ENCODE results near the gene TIMM8B. TPM values are rescaled to one million over a fixed set of nuclear protein-coding genes. Genes with fewer than 3 reads are reported as not detected.
"Not testable (repeated sequence)": the region's sequence is repeated elsewhere in the genome, so short reads cannot be mapped to it uniquely, and the experiment has no call there.

The TIMM8B gene
- total RNA-seq, 2 experiments from 2014 or later, result 38.9 to 40.0 TPM

DNA sequence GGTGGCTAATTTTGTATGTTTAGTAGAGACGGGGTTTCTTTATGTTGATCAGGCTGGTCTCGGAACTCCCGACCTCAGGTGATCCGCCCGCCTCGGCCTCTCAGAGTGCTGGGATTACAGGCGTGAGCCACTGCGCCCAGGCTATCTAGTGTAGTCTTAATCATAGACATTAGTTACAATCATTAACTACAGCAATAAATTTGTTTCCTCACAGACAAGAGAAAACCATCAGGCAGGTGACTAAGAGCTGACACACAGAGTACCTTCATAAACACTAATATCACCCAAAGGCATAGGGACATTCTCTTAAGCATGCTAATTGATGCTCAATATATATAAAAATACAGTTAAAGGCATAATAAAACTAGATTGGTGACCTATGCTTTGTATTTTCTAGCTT lies 19.5 kb upstream of the TIMM8B start:
- POLR2A ChIA-PET, result no interaction called here
- Mint-ChIP-seq H3K9me3 (no peaks in the 10 kb centered on the region), H3K36me3 (ENCODE audit: low read depth) (peaks cover 6% of the 10 kb centered on the region), H3K4me1 (no peaks in the 10 kb centered on the region), H3K27me3 (no peaks in the 10 kb centered on the region), H3K27ac (no peak overlapping the region), H3K4me3 (no peak overlapping the region)
- no peak for DNase-seq
- CTCF ChIA-PET, result interaction anchor here (0.8 to 1.4 kb wide), 2 partner anchors 8 to 14 kb away, joined by 3 to 5 read pairs; no protein-coding TSS in a partner anchor

DNA sequence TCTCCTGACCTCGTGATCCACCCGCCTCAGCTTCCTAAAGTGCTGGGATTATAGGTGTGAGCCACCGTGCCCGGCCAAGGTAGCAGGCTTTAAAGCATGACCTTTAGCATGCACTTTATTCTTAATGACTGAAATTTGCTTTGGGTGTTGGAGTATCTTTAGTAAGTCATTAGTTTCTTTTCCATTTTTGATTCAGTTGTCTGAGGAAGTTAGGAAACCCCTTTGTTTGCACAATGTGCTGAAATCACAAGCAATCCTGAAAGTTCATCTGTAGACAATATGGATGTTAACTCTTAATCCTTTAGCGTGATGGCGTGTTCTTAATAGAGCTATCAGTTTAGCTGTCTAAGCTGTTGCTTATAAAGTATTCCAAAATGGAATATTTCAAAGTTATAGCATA lies 16.9 kb upstream of the TIMM8B start:
- POLR2A ChIA-PET, result no interaction called here

GRCh38 chr11:112100462-112100861 lies 13.9 kb upstream of the TIMM8B start:
- Mint-ChIP-seq H3K27me3 (no peaks in the 10 kb centered on the region), H3K27ac (no peak overlapping the region), H3K9me3 (no peaks in the 10 kb centered on the region), H3K36me3 (ENCODE audit: low read depth) (peaks cover 14% of the 10 kb centered on the region), H3K4me1 (no peaks in the 10 kb centered on the region), H3K4me3 (no peak overlapping the region)
- DNase-seq, result no peak
- POLR2A ChIA-PET, result no interaction called here
- CTCF ChIA-PET, result interaction anchor here (0.7 kb wide), 1 partner anchor 180 kb away, joined by 3 read pairs; no protein-coding TSS in a partner anchor

More for the DNA sequence above, 16.9 kb upstream of the TIMM8B start:
- H3K36me3 Mint-ChIP-seq (ENCODE audit: low read depth), result no peaks in the 10 kb centered on the region
- H3K27ac Mint-ChIP-seq, result no peak overlapping the region
- CTCF ChIA-PET, result interaction anchor here (1.0 to 1.8 kb wide), 3 partner anchors 9 to 118 kb away, joined by 3 to 5 read pairs (median 3); no protein-coding TSS in a partner anchor
- no peak for DNase-seq
- no peaks in the 10 kb centered on the region for H3K9me3 Mint-ChIP-seq
- H3K27me3 Mint-ChIP-seq, result no peaks in the 10 kb centered on the region
- no peaks in the 10 kb centered on the region for H3K4me1 Mint-ChIP-seq
- no peak overlapping the region for H3K4me3 Mint-ChIP-seq

GRCh38 chr11:112097734-112098528 lies 11.4 kb upstream of the TIMM8B start:
- H3K9me3 Mint-ChIP-seq, result no peaks in the 10 kb centered on the region
- no peak overlapping the region for H3K27ac Mint-ChIP-seq
- H3K4me3 Mint-ChIP-seq, result no peak overlapping the region
- no peak for DNase-seq
- H3K4me1 Mint-ChIP-seq, result no peaks in the 10 kb centered on the region
- ChIA-PET CTCF (interaction anchor here (0.6 kb wide), 1 partner anchor 16 kb away, joined by 6 read pairs; no protein-coding TSS in a partner anchor), POLR2A (no interaction called here)
- peaks cover 22% of the 10 kb centered on the region for H3K36me3 Mint-ChIP-seq (ENCODE audit: low read depth)
- no peaks in the 10 kb centered on the region for H3K27me3 Mint-ChIP-seq

DNA sequence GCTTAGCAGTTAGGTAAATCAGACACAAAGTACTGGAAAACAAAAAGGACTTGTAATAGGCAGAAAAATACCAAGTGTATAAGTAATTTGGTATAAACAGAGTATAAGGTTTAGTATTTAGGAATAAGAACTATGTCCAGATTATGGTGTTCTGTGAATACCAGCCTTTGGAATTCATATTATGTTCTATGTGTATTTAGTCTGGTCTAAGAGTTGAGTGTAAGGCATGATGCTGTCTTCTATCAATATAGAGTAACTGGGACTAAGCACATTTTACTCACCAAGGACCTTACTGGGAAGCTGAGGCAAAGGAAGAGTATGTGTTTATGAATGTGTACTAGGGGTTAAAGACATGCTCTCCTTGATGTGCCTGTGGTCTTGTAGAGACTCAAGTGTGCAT lies 9.6 kb upstream of the TIMM8B start:
- Mint-ChIP-seq H3K4me3 (no peak overlapping the region), H3K36me3 (ENCODE audit: low read depth) (peaks cover 38% of the 10 kb centered on the region), H3K4me1 (peaks cover 4% of the 10 kb centered on the region), H3K27me3 (no peaks in the 10 kb centered on the region), H3K27ac (no peak overlapping the region), H3K9me3 (no peaks in the 10 kb centered on the region)
- ChIA-PET CTCF (interaction anchor here (0.6 kb wide), 1 partner anchor 21 kb away, joined by 3 read pairs; no protein-coding TSS in a partner anchor), POLR2A (no interaction called here)
- DNase-seq, result no peak

DNA sequence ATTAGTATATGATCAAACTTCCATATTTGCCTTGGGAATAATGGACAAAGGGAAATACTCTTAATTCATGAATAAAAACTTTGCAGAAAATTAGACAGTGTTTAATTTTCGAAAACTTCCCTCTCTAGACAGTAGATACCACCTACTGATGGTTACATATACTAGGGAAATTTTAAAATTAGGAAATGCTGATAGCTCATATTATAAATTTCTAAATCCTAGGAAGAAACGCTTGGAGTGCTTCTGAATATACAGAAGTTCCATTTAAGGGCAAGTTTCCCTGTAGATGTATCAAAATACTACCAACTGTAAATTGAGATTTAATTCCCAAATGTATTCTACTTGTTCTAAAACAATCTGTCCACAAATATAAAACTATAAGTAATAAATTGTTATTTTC lies 8.7 kb upstream of the TIMM8B start:
- H3K4me3 Mint-ChIP-seq, H3K27me3 Mint-ChIP-seq, POLR2A ChIA-PET, H3K9me3 Mint-ChIP-seq, DNase-seq, H3K27ac Mint-ChIP-seq, H3K4me1 Mint-ChIP-seq: not testable (repeated sequence)
- peaks cover 46% of the 10 kb centered on the region for H3K36me3 Mint-ChIP-seq (ENCODE audit: low read depth)
- CTCF ChIA-PET, result interaction anchor here (0.6 kb wide), 1 partner anchor 18 kb away, joined by 3 read pairs; no protein-coding TSS in a partner anchor

GRCh38 chr11:112087212-112087611 lies 656 bp upstream of the TIMM8B start:
- CTCF ChIA-PET, result interaction anchor here (1.5 kb wide), 1 partner anchor 155 kb away, joined by 7 read pairs; no protein-coding TSS in a partner anchor
- POLR2A ChIA-PET, result interaction anchor here (0.6 to 3.2 kb wide), 9 partner anchors 11 to 320 kb away, joined by 3 to 30 read pairs (median 3); partner anchors contain the start of genes NKAPD1 and PIH1D2
- Mint-ChIP-seq H3K9me3 (no peaks in the 10 kb centered on the region), H3K4me3 (peak overlapping the region; percentile 100), H3K4me1 (peaks cover 69% of the 10 kb centered on the region), H3K27ac (peak overlapping the region; percentile 96), H3K36me3 (ENCODE audit: low read depth) (peaks cover 86% of the 10 kb centered on the region), H3K27me3 (no peaks in the 10 kb centered on the region)
- DNase-seq, result no peak

DNA sequence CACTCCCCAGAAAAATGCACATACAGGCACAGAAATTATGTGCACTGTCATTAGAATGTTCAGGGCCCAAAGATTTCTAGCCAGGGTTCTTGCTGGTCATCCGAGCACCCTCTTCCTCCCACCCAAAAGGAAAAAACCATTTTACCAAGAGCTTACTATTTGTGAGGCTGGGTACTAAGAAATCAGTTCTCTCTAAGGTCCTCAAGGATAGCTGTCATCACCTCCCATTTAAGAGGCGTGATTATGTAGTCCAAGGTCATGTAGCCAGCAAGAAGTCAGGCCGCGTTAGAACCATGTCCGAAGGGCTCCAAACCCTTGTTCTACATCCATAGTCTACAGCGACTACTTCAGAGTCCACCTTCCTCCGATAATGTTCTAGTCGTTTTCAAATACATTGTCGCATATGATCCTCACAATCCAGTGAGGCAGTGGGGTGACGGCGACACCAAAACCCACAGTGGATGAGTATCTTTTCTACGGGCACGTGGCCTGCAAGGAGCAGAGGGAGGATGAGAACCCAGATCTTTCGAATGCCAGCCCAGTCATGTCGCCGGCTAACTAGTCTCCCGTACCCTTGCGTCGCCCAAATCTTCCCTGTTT lies 634 bp downstream of the TIMM8B start:
- ChIA-PET POLR2A (interaction anchor here (1.0 to 3.2 kb wide), 7 partner anchors 10 to 159 kb away, joined by 3 to 30 read pairs (median 4); partner anchors contain the start of genes DLAT, NKAPD1 and PIH1D2), CTCF (interaction anchor here (0.6 to 1.5 kb wide), 3 partner anchors 8 to 154 kb away, joined by 3 to 7 read pairs (median 3); no protein-coding TSS in a partner anchor)
- peak overlapping the region; percentile 96 for H3K27ac Mint-ChIP-seq
- peaks cover 78% of the 10 kb centered on the region for H3K36me3 Mint-ChIP-seq (ENCODE audit: low read depth)
- H3K4me3 Mint-ChIP-seq, result peak overlapping the region; percentile 100
- DNase-seq, result peak; percentile 56
- H3K27me3 Mint-ChIP-seq, result no peaks in the 10 kb centered on the region
- no peaks in the 10 kb centered on the region for H3K9me3 Mint-ChIP-seq
- peaks cover 70% of the 10 kb centered on the region for H3K4me1 Mint-ChIP-seq

GRCh38 chr11:112082729-112083128 lies 3.8 kb downstream of the TIMM8B start:
- ChIA-PET CTCF (interaction anchor here (1.0 to 1.2 kb wide), 3 partner anchors 8 to 151 kb away, joined by 3 to 4 read pairs (median 4); partner anchors contain the start of gene NKAPD1), POLR2A (interaction anchor here (0.6 to 1.6 kb wide), 3 partner anchors 8 to 151 kb away, joined by 3 to 7 read pairs (median 5); partner anchors contain the start of genes NKAPD1 and PIH1D2)
- Mint-ChIP-seq H3K9me3 (no peaks in the 10 kb centered on the region), H3K27me3 (no peaks in the 10 kb centered on the region), H3K27ac (peak overlapping the region; percentile 50), H3K36me3 (ENCODE audit: low read depth) (peaks cover 75% of the 10 kb centered on the region), H3K4me1 (peaks cover 49% of the 10 kb centered on the region), H3K4me3 (no peak overlapping the region)
- peak; percentile 21 for DNase-seq

- POLR2A ChIA-PET, result interaction anchor here (1.0 to 5.2 kb wide), 6 partner anchors 9 to 196 kb away, joined by 3 to 30 read pairs (median 4); partner anchors contain the start of genes SDHD and TIMM8B
- Mint-ChIP-seq H3K4me1 (peaks cover 31% of the 10 kb centered on the region), H3K36me3 (ENCODE audit: low read depth) (peaks cover 23% of the 10 kb centered on the region), H3K9me3 (no peaks in the 10 kb centered on the region), H3K27ac (peak within 1 kb of the TSS; percentile 83), H3K4me3 (peak within 1 kb of the TSS; percentile 90), H3K27me3 (peaks cover 15% of the 10 kb centered on the region)
- CTCF ChIA-PET, result interaction anchor here (1.2 to 1.3 kb wide), 3 partner anchors 9 to 203 kb away, joined by 3 to 8 read pairs (median 3); partner anchors contain the start of gene ALG9
- peak; percentile 83 for DNase-seq
Measured at GRCh38 chr11:112073941-112074811, 12.4 kb downstream of the TIMM8B start, which contains the start of the genes NKAPD1 and PIH1D2. Gene NKAPD1 (plus strand): TSS chr11:112074299. CDS start chr11:112075575, 1,276 bp downstream. Gene PIH1D2 (minus strand): TSS chr11:112074017. CDS start chr11:112073174, 843 bp downstream.

- ChIA-PET POLR2A (no interaction called here), CTCF (no interaction called here)
- Mint-ChIP-seq H3K36me3 (ENCODE audit: low read depth) (peaks cover 26% of the 10 kb centered on the region), H3K4me3 (no peak overlapping the region), H3K4me1 (peaks cover 1% of the 10 kb centered on the region), H3K27ac (no peak overlapping the region), H3K27me3 (no peaks in the 10 kb centered on the region), H3K9me3 (no peaks in the 10 kb centered on the region)
- no peak for DNase-seq
Measured at GRCh38 chr11:112062923-112063322, 23.6 kb downstream of the TIMM8B start.

- CTCF ChIA-PET, result interaction anchor here (1.4 to 1.6 kb wide), 2 partner anchors 76 to 126 kb away, joined by 4 to 7 read pairs; no protein-coding TSS in a partner anchor
- Mint-ChIP-seq H3K9me3 (no peaks in the 10 kb centered on the region), H3K36me3 (ENCODE audit: low read depth) (peaks cover 54% of the 10 kb centered on the region), H3K4me1 (peaks cover 13% of the 10 kb centered on the region), H3K4me3 (no peak overlapping the region), H3K27me3 (no peaks in the 10 kb centered on the region), H3K27ac (no peak overlapping the region)
- POLR2A ChIA-PET, result no interaction called here
- DNase-seq, result no peak
Measured at GRCh38 chr11:112058103-112058502, 28.5 kb downstream of the TIMM8B start.

Data from activated CD4-positive, alpha-beta memory T cell treated with anti-CD3 and anti-CD28 coated beads, Interleukin-2, amount 10 ng/mL, durations not matched to agents 7 days and 5 days (primary cell).